HepG2 (cell line): Measurements from ENCODE around the gene NRL. TPM values are rescaled to one million over a fixed set of nuclear protein-coding genes. Genes with fewer than 3 reads are reported as not detected.

Source experiments
- EHMT2 ChIP-seq: fragments of 200-600 bp; sonication (generic); IDR thresholded peaks from 2 replicates; pipeline ENCODE4 v1.7.0; 2017; ENCODE audit warnings: antibody characterized with exemption, low read depth, low read length, borderline replicate concordance
- ELK4 ChIP-seq: sonication (generic); formaldehyde crosslinking; IDR thresholded peaks from 2 replicates; pipeline ENCODE4 v1.9.0; 2021; ENCODE audit warnings: missing genetic modification reagents, borderline replicate concordance
- ETS1 ChIP-seq: sonication (generic); formaldehyde crosslinking; IDR thresholded peaks from 2 replicates; pipeline ENCODE4 v1.4.0; 2020; ENCODE audit warnings: missing genetic modification reagents
- FOXC1 ChIP-seq: sonication (generic); formaldehyde crosslinking; IDR thresholded peaks from 2 replicates; pipeline ENCODE4 v1.8.0; 2022; ENCODE audit warnings: mild to moderate bottlenecking, missing genetic modification reagents, borderline replicate concordance
- GMEB1 ChIP-seq: sonication (generic); formaldehyde crosslinking; IDR thresholded peaks from 2 replicates; pipeline ENCODE4 v1.5.1; 2020; ENCODE audit warnings: missing genetic modification reagents, mild to moderate bottlenecking, borderline replicate concordance
- HNRNPK ChIP-seq: fragments of 200-400 bp; formaldehyde crosslinking; IDR thresholded peaks from 2 replicates; pipeline ENCODE4 v1.6.1; 2018; ENCODE audit warnings: low read length, low read depth, moderate library complexity, mild to moderate bottlenecking; ENCODE audit not compliant: poor library complexity, severe bottlenecking
- MBNL3 ChIP-seq: fragments of 250-450 bp; sonication (Bioruptor Pico); conservative IDR thresholded peaks from 2 replicates; pipeline ENCODE4 v1.8.0; 2022; ENCODE audit warnings: mild to moderate bottlenecking, inconsistent platforms
- MNT ChIP-seq: fragments of 450-650 bp; IDR thresholded peaks from 2 replicates; pipeline ENCODE4 v1.6.1; 2016
- PHB2 ChIP-seq: fragments of 450-650 bp; IDR thresholded peaks from 2 replicates; pipeline ENCODE4 v1.6.1; 2018; ENCODE audit not compliant: partially characterized antibody
- SP2 ChIP-seq: sonication (generic); formaldehyde crosslinking; IDR thresholded peaks from 2 replicates; pipeline ENCODE4 v1.5.1; 2020; ENCODE audit warnings: mild to moderate bottlenecking, missing genetic modification reagents
- ZFAT ChIP-seq: sonication (generic); formaldehyde crosslinking; conservative IDR thresholded peaks from 2 replicates; pipeline ENCODE4 v1.8.1; 2023; ENCODE audit warnings: missing genetic modification reagents, inconsistent platforms
- ZFP91 ChIP-seq: sonication (generic); formaldehyde crosslinking; IDR thresholded peaks from 2 replicates; pipeline ENCODE4 v1.9.0; 2022; ENCODE audit warnings: missing genetic modification reagents, mild to moderate bottlenecking, borderline replicate concordance
- ZNF251 ChIP-seq: sonication (generic); formaldehyde crosslinking; IDR thresholded peaks from 2 replicates; pipeline ENCODE4 v1.9.0; 2021; ENCODE audit warnings: mild to moderate bottlenecking, missing genetic modification reagents
- ZNF331 ChIP-seq: sonication (generic); formaldehyde crosslinking; IDR thresholded peaks from 2 replicates; pipeline ENCODE4 v1.4.0; 2020; ENCODE audit warnings: missing genetic modification reagents
- ZNF367 ChIP-seq: sonication (generic); formaldehyde crosslinking; IDR thresholded peaks from 2 replicates; pipeline ENCODE4 v1.4.0; 2020; ENCODE audit warnings: missing genetic modification reagents, borderline replicate concordance
- ZNF512 ChIP-seq: sonication (generic); formaldehyde crosslinking; IDR thresholded peaks from 2 replicates; pipeline ENCODE4 v1.4.0; 2020; ENCODE audit warnings: mild to moderate bottlenecking, missing genetic modification reagents
- ZNF556 ChIP-seq: sonication (generic); formaldehyde crosslinking; IDR thresholded peaks from 2 replicates; pipeline ENCODE4 v1.4.0; 2020; ENCODE audit warnings: mild to moderate bottlenecking, missing genetic modification reagents, borderline replicate concordance
- ZNF788 ChIP-seq: sonication (generic); formaldehyde crosslinking; IDR thresholded peaks from 2 replicates; pipeline ENCODE4 v1.5.0; 2020; ENCODE audit warnings: mild to moderate bottlenecking, missing genetic modification reagents, borderline replicate concordance
- polyA plus RNA-seq, 8 experiments: library from polyadenylated mRNA; depleted of rRNA in 3 of 8; stranded (reverse) in 7 of 8; unstranded in 1 of 8; fragments of >200 nt; fragmentation: Illumina TruSeq in 4 of 8; extraction: Trizol in 4 of 8; gene quantifications; 2 replicates each; pipeline versions ENCODE4 v1.2.1 to v1.2.3, GENCODE V29; 2011 to 2016; ENCODE audit warnings: low read depth in 4 of 8, missing spikeins in 1 of 8, mixed read lengths in 1 of 8; ENCODE audit not compliant: insufficient read depth in 1 of 8
- total RNA-seq, 5 experiments: library from RNA; depleted of rRNA; stranded (reverse); fragments of >200 nt; fragmentation: Illumina TruSeq; extraction: Trizol; gene quantifications; 2 replicates each; pipeline ENCODE4 v1.2.3, GENCODE V29; 2016; ENCODE audit warnings: low read depth in 1 of 5

Gene NRL
- total and polyA plus RNA-seq, 2 of the 13 experiments (the other 11 are each of a cell fraction or from before 2014, with no cell fraction given): 2.5 to 4.7 TPM

GRCh38 chr14:24138396-24139271 is 23.9 kb upstream of the NRL start (continued):
- TF ChIP-seq ZFP91: no peak
- no peak for TF ChIP-seq ZNF788 (CRISPR knock-in tag)
- TF ChIP-seq HNRNPK: no peak
- no peak for TF ChIP-seq ELK4 (CRISPR knock-in tag)
- TF ChIP-seq ZNF251 (CRISPR knock-in tag): no peak
- TF ChIP-seq EHMT2: no peak
- TF ChIP-seq ETS1: no peak
- peak; percentile 35; the same call in 1 of the 2 replicates for TF ChIP-seq MNT
- no peak for TF ChIP-seq GMEB1
- TF ChIP-seq PHB2: no peak
- TF ChIP-seq ZNF331 (CRISPR knock-in tag): no peak; the same call in 1 of the 2 replicates
- TF ChIP-seq ZNF367 (CRISPR knock-in tag): no peak
- TF ChIP-seq ZFAT (CRISPR knock-in tag): no peak
- no peak for TF ChIP-seq ZNF512 (CRISPR knock-in tag)
- no peak for TF ChIP-seq SP2 (CRISPR knock-in tag)
- no peak for TF ChIP-seq ZNF556
- no peak for TF ChIP-seq MBNL3 (CRISPR knock-in tag)
- TF ChIP-seq FOXC1 (CRISPR knock-in tag): no peak
